Karpas-422 (cell line): ENCODE results near the gene YIF1B. TPM values are rescaled to one million over a fixed set of nuclear protein-coding genes. Genes with fewer than 3 reads are reported as not detected.

ENCODE experiments used
- DNase-seq: peaks from one replicate; pipeline ENCODE4 v3.0.0-alpha.2; 2015
- H2AFZ ChIP-seq: fragments of 200-600 bp; sonication (generic); 2 replicates; pipeline ENCODE4 v1.6.1; 2014; ENCODE audit warnings: antibody characterized with exemption, low read length, mixed read lengths
- H3K27ac ChIP-seq: fragments of 200-600 bp; sonication (generic); 2 replicates; pipeline ENCODE4 v1.5.1; 2014; ENCODE audit warnings: mild to moderate bottlenecking, low read length, moderate library complexity
- H3K27me3 ChIP-seq: fragments of 200-600 bp; sonication (generic); 2 replicates; pipeline ENCODE4 v1.6.1; 2014; ENCODE audit warnings: low read length, mixed read lengths
- H3K36me3 ChIP-seq: fragments of 200-600 bp; sonication (generic); 2 replicates; pipeline ENCODE4 v1.6.1; 2014; ENCODE audit warnings: low read length, mixed read lengths; ENCODE audit not compliant: insufficient read depth
- H3K4me1 ChIP-seq: fragments of 200-600 bp; sonication (generic); 2 replicates; pipeline ENCODE4 v1.6.1; 2014; ENCODE audit warnings: mild to moderate bottlenecking, low read length, mixed read lengths
- H3K4me2 ChIP-seq: fragments of 200-600 bp; sonication (generic); 2 replicates; pipeline ENCODE4 v1.6.1; 2014; ENCODE audit warnings: low read length, low read depth, mild to moderate bottlenecking; ENCODE audit not compliant: poor library complexity, severe bottlenecking
- H3K4me3 ChIP-seq: fragments of 200-600 bp; sonication (generic); 2 replicates; pipeline ENCODE4 v1.5.1; 2014; ENCODE audit warnings: mild to moderate bottlenecking, antibody characterized with exemption, low read length, mixed read lengths
- H3K79me2 ChIP-seq: fragments of 200-600 bp; sonication (generic); 2 replicates; pipeline ENCODE4 v1.6.1; 2014; ENCODE audit warnings: mild to moderate bottlenecking, low read length, mixed read lengths
- H3K9ac ChIP-seq: fragments of 200-600 bp; sonication (generic); 2 replicates; pipeline ENCODE4 v1.6.0; 2014; ENCODE audit warnings: low read length
- H3K9me2 ChIP-seq: fragments of 200-600 bp; sonication (generic), shearing (Covaris generic); replicated peaks from 2 replicates; pipeline ENCODE4 v1.6.0; 2014; ENCODE audit warnings: mild to moderate bottlenecking, low read length, moderate library complexity; ENCODE audit not compliant: insufficient read depth
- H3K9me3 ChIP-seq: fragments of 300-700, 200-600 bp; sonication (generic); 2 replicates; pipeline ENCODE4 v1.6.1; 2014; ENCODE audit warnings: low read length, mixed read lengths
- H4K20me1 ChIP-seq: fragments of 200-600 bp; sonication (generic); 2 replicates; pipeline ENCODE4 v1.6.1; 2014; ENCODE audit warnings: mild to moderate bottlenecking, antibody characterized with exemption, low read length, low read depth; ENCODE audit not compliant: insufficient read depth
- total RNA-seq: library from RNA; depleted of rRNA; stranded (reverse); fragments of >200 nt; shearing (Covaris generic); gene quantifications from 2 replicates; pipeline ENCODE4 v1.2.3, GENCODE V29; 2014; ENCODE audit warnings: low replicate concordance

Gene YIF1B
- total RNA-seq, 1 experiment from 2014 or later = 31.0 TPM

DNA sequence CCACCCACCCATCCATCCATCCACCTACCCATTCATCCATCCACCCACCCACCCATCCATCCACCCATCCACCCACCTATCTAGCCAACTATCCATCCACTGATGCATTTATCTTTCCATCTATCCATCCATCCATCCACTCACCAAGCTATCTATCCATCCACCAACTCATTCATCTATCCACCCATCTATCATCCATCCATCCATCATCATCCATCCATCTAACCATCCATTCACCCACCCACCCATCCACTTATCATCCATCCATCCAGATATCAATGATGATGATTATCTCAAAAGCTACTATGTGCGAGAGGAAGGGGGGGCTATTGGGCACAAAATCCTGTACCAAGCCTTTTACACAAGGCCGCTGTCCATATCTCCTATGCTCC is 5.5 kb downstream of the YIF1B start:
- Histone ChIP-seq H3K36me3 (no peaks in the 10 kb centered on the region), H3K4me2 (no peak overlapping the region), H3K4me3 (no peak overlapping the region), H3K9ac (no peak overlapping the region), H3K27ac (no peak overlapping the region), H3K9me3 (no peaks in the 10 kb centered on the region), H3K79me2 (peaks cover 24% of the 10 kb centered on the region), H3K9me2 (no peaks in the 10 kb centered on the region), H3K4me1 (peaks cover 8% of the 10 kb centered on the region), H3K27me3 (no peaks in the 10 kb centered on the region), H2AFZ (no peak overlapping the region), H4K20me1 (no peaks in the 10 kb centered on the region)
- DNase-seq = no peak

DNA sequence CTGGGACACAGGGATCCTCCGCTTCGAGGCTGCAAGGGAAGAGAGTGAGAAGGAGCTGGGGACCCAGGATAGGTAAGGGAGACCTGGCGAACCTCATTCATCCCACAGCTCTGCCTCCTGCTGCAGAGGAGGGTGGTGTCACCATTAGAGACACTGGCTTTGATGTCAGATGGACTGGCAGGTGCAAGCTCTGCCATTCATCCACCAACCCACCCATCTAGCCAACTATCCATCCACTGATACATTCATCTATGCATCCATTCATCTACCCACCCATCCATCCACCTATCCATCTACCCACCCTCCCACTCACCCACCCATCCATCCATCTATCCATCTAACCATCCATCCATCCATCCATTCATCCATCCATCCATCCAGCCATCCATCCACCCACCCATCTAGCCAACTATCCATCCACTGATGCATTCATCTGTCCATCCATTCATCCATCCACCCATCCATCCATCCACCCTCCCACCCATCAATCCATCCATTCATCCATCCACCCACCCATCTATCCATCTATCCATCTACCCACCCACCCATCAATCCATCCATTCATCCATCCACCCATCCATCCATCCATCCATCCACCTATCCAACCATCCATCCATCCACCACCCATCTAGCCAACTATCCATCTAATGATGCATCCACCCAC is 6.0 kb downstream of the YIF1B start:
- no peaks in the 10 kb centered on the region for H3K36me3 ChIP-seq
- no peaks in the 10 kb centered on the region for H3K9me3 ChIP-seq
- no peak overlapping the region for H3K4me2 ChIP-seq
- H2AFZ ChIP-seq = no peak overlapping the region
- H3K9me2 ChIP-seq = no peaks in the 10 kb centered on the region
- no peak overlapping the region for H3K4me3 ChIP-seq
- peaks cover 2% of the 10 kb centered on the region for H3K4me1 ChIP-seq
- no peak overlapping the region for H3K27ac ChIP-seq
- no peaks in the 10 kb centered on the region for H4K20me1 ChIP-seq
- H3K9ac ChIP-seq = no peak overlapping the region
- H3K27me3 ChIP-seq = no peaks in the 10 kb centered on the region
- H3K79me2 ChIP-seq = peaks cover 18% of the 10 kb centered on the region
- no peak for DNase-seq

GRCh38 chr19:38308926-38309614 is 6.7 kb downstream of the YIF1B start:
- no peaks in the 10 kb centered on the region for H4K20me1 ChIP-seq
- no peak overlapping the region for H3K4me3 ChIP-seq
- H3K79me2 ChIP-seq = peaks cover 16% of the 10 kb centered on the region; the same call in 1 of the 2 replicates
- no peak overlapping the region for H3K27ac ChIP-seq
- no peaks in the 10 kb centered on the region for H3K4me1 ChIP-seq
- no peak overlapping the region for H2AFZ ChIP-seq
- H3K9ac ChIP-seq = no peak overlapping the region
- no peaks in the 10 kb centered on the region for H3K9me2 ChIP-seq
- no peaks in the 10 kb centered on the region for H3K9me3 ChIP-seq
- H3K4me2 ChIP-seq = no peak overlapping the region
- no peak for DNase-seq
- H3K27me3 ChIP-seq = no peaks in the 10 kb centered on the region
- no peaks in the 10 kb centered on the region for H3K36me3 ChIP-seq

- H3K9ac ChIP-seq = no peak overlapping the region
Measured at GRCh38 chr19:38308006-38308766, 7.6 kb downstream of the YIF1B start.

DNA sequence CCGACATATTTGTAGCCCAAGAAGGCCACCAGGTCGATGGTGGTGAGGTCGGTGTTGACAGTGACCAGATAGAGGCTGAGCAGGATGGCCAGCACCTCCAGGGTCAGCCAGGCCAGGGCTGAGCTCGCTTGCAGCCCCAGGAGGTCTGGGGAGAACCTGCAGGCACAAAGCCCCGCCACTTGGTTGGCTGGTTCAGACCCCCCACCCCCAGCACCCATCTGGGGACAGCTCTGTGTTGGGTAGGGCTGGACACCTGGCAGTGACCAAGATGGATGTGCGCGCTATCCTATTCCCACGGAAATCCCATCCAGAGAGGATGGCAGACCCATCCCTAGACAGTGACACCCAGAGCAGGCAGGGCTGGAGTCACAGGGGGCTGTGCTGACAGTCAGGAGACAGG is 8.2 kb downstream of the YIF1B start:
- Histone ChIP-seq H3K27me3 (no peaks in the 10 kb centered on the region), H3K9me3 (no peaks in the 10 kb centered on the region), H3K4me3 (no peak overlapping the region), H3K79me2 (peaks cover 11% of the 10 kb centered on the region; the same call in 1 of the 2 replicates), H3K4me1 (no peaks in the 10 kb centered on the region), H3K4me2 (no peak overlapping the region), H3K27ac (no peak overlapping the region), H2AFZ (no peak overlapping the region), H3K36me3 (no peaks in the 10 kb centered on the region), H3K9ac (no peak overlapping the region), H4K20me1 (no peaks in the 10 kb centered on the region), H3K9me2 (no peaks in the 10 kb centered on the region)
- DNase-seq = no peak

More at GRCh38 chr19:38308006-38308766, 7.6 kb downstream of the YIF1B start:
- Histone ChIP-seq H3K79me2 (peaks cover 11% of the 10 kb centered on the region; the same call in 1 of the 2 replicates), H3K4me2 (no peak overlapping the region), H3K9me2 (no peaks in the 10 kb centered on the region), H3K4me3 (no peak overlapping the region), H3K4me1 (no peaks in the 10 kb centered on the region), H3K27me3 (no peaks in the 10 kb centered on the region), H3K9me3 (no peaks in the 10 kb centered on the region), H2AFZ (no peak overlapping the region), H4K20me1 (no peaks in the 10 kb centered on the region), H3K27ac (no peak overlapping the region), H3K36me3 (no peaks in the 10 kb centered on the region)
- DNase-seq = no peak

- Histone ChIP-seq H3K9me2 (no peaks in the 10 kb centered on the region), H3K9ac (no peak overlapping the region), H2AFZ (no peak overlapping the region), H3K4me2 (no peak overlapping the region), H4K20me1 (no peaks in the 10 kb centered on the region), H3K9me3 (no peaks in the 10 kb centered on the region), H3K4me3 (no peak overlapping the region), H3K27me3 (no peaks in the 10 kb centered on the region), H3K4me1 (no peaks in the 10 kb centered on the region), H3K27ac (no peak overlapping the region), H3K36me3 (no peaks in the 10 kb centered on the region), H3K79me2 (peaks cover 11% of the 10 kb centered on the region; the same call in 1 of the 2 replicates)
- DNase-seq = no peak
Measured at GRCh38 chr19:38307076-38307475, 8.7 kb downstream of the YIF1B start.

DNA sequence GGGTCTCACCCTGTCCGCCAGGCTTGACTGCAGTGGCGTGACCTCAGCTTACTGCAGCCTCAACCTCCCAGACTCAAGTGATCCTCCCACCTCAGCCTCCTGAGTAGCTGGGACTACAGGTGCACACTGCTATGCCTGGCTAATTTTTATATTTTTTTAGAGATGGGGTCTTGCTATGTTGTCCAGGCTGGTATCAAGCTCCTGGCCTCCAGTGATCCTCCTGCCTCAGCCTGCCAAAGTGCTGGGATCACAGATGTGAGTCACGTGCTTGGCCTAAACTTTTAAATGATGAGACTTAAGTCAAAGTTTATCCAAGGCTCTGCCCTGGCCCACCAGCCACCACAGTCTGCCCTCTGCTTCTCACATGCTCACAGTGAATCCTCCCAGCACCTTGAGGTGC is 9.5 kb downstream of the YIF1B start:
- no peak overlapping the region for H3K4me3 ChIP-seq
- H3K9ac ChIP-seq = no peak overlapping the region
- H3K27ac ChIP-seq = no peak overlapping the region
- H3K9me2 ChIP-seq = no peaks in the 10 kb centered on the region
- H3K4me1 ChIP-seq = no peaks in the 10 kb centered on the region
- H2AFZ ChIP-seq = no peak overlapping the region
- H3K36me3 ChIP-seq = no peaks in the 10 kb centered on the region
- peaks cover 7% of the 10 kb centered on the region; the same call in 1 of the 2 replicates for H3K79me2 ChIP-seq
- H3K4me2 ChIP-seq = no peak overlapping the region
- no peaks in the 10 kb centered on the region for H3K27me3 ChIP-seq
- no peaks in the 10 kb centered on the region for H4K20me1 ChIP-seq
- no peak for DNase-seq
- no peaks in the 10 kb centered on the region for H3K9me3 ChIP-seq

GRCh38 chr19:38304866-38305429 is 10.8 kb downstream of the YIF1B start:
- no peak overlapping the region for H3K27ac ChIP-seq
- no peaks in the 10 kb centered on the region for H3K79me2 ChIP-seq
- H3K27me3 ChIP-seq = no peaks in the 10 kb centered on the region
- H2AFZ ChIP-seq = no peak overlapping the region
- H3K36me3 ChIP-seq = no peaks in the 10 kb centered on the region
- H3K9ac ChIP-seq = no peak overlapping the region
- H3K9me3 ChIP-seq = no peaks in the 10 kb centered on the region
- no peaks in the 10 kb centered on the region for H3K9me2 ChIP-seq
- H3K4me2 ChIP-seq = no peak overlapping the region
- H4K20me1 ChIP-seq = no peaks in the 10 kb centered on the region
- no peak for DNase-seq
- H3K4me3 ChIP-seq = no peak overlapping the region
- H3K4me1 ChIP-seq = no peaks in the 10 kb centered on the region
